Thymus (tissue), 11 donors: ENCODE results near the gene SDSL. TPM values are rescaled to one million over a fixed set of nuclear protein-coding genes. Genes with fewer than 3 reads are reported as not detected.

Source experiments
- DNase-seq, 9 donors: peaks; one replicate each; pipeline ENCODE4 v3.0.0-alpha.2; 2013; ENCODE audit warnings: low spot score in 9 of 9, low read depth in 6 of 9, missing footprints in 1 of 9
- H3K27ac ChIP-seq, 2 donors: one replicate each; pipeline ENCODE4 v1.5.1; 2013; ENCODE audit warnings: control low read depth in 1 of 2, low read depth in 1 of 2, low read length in 1 of 2, mild to moderate bottlenecking in 1 of 2, moderate library complexity in 1 of 2
- H3K27me3 ChIP-seq, 2 donors: one replicate each; pipeline ENCODE4 v1.5.1; 2013; ENCODE audit warnings: low read length in 1 of 2; ENCODE audit not compliant: control insufficient read depth in 2 of 2, insufficient read depth in 1 of 2
- H3K36me3 ChIP-seq, 2 donors: one replicate each; pipeline ENCODE4 v1.5.1; 2013; ENCODE audit warnings: low read length in 1 of 2, mild to moderate bottlenecking in 1 of 2, moderate library complexity in 1 of 2; ENCODE audit not compliant: control insufficient read depth in 2 of 2, insufficient read depth in 2 of 2
- H3K4me1 ChIP-seq, 2 donors: one replicate each; pipeline ENCODE4 v1.5.1; 2013; ENCODE audit warnings: low read length in 2 of 2; ENCODE audit not compliant: control insufficient read depth in 2 of 2, insufficient read depth in 2 of 2
- H3K4me3 ChIP-seq, 2 donors: one replicate each; pipeline ENCODE4 v1.5.1; 2013; ENCODE audit warnings: low read length in 2 of 2, control low read depth in 1 of 2, mild to moderate bottlenecking in 1 of 2
- H3K9me3 ChIP-seq, 2 donors: one replicate each; pipeline ENCODE4 v1.5.1; 2013; ENCODE audit warnings: low read length in 1 of 2, mild to moderate bottlenecking in 1 of 2; ENCODE audit not compliant: control insufficient read depth in 2 of 2, insufficient read depth in 1 of 2
- WGBS: extraction: QIAGEN DNeasy Blood & Tissue Kit; methylation state at CpG from one replicate; pipeline ENCODE4 v1.1.7; 2013; 5-methylcytosine and 5-hydroxymethylcytosine counted together
- polyA plus RNA-seq: library from polyadenylated mRNA; stranded (reverse); fragments of 200-250 nt; gene quantifications from one replicate; pipeline ENCODE4 v1.2.3, GENCODE V29; 2013
- total RNA-seq: library from RNA; stranded (reverse); fragments of 120-200 nt; gene quantifications from one replicate; pipeline ENCODE4 v1.2.4, GENCODE V29; 2013
- donor health status: healthy.

The SDSL gene
- total and polyA plus RNA-seq, 2 donors: 2.1 to 13.1 TPM

DNA sequence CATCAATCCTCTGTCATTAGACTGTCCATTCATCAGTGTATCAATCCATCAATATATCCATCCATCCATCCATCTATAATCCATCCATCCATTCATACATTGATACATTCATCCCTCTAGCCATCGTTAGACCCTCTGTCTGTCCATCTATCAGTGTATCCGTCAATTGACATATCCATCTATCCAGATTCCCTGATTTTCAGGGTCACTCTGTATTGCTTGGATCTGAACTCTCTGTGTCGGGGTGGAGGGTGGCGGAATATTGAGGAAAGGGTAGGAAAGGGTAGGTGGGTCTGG, 17.1 kb downstream of the SDSL start:
- peaks cover 0 to 11% of the 10 kb centered on the region in 2 donors for H3K27me3 ChIP-seq
- 70% methylated on average over 4 of the region's 4 CpGs for WGBS
- no peaks in the 10 kb centered on the region for H3K36me3 ChIP-seq
- DNase-seq: no peak
- no peak overlapping the region for H3K27ac ChIP-seq
- no peak overlapping the region for H3K4me3 ChIP-seq
- no peaks in the 10 kb centered on the region for H3K9me3 ChIP-seq
- no peaks in the 10 kb centered on the region for H3K4me1 ChIP-seq

DNA sequence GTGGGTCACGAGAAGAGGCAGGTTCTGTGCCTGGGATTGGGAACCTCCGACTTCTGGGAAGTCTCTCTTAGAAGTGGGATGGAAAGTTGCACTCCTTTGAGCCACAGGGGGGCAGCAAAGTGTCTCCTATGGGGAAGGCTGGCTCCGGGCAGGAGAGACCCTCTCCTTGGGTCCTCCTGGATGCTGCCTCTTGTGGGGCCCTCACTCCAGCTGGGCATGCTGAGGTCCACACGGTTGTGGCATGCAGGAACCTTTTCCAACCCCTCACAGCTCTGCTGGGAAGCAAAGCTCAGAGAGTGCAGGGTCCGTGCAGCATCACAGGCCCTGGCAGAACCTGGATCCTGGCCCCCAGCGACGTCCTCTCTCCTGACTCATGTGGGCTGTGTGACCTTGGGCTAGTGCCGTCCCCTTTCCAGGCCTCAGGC, 17.4 kb downstream of the SDSL start:
- DNase-seq: peak in 1 of 9 donors; percentile 10
- no peaks in the 10 kb centered on the region for H3K9me3 ChIP-seq
- no peak overlapping the region for H3K27ac ChIP-seq
- H3K27me3 ChIP-seq: peaks cover 0 to 11% of the 10 kb centered on the region in 2 donors
- 46% methylated on average over 8 of the region's 8 CpGs for WGBS
- H3K4me3 ChIP-seq: no peak overlapping the region
- H3K36me3 ChIP-seq: no peaks in the 10 kb centered on the region
- no peaks in the 10 kb centered on the region for H3K4me1 ChIP-seq

DNA sequence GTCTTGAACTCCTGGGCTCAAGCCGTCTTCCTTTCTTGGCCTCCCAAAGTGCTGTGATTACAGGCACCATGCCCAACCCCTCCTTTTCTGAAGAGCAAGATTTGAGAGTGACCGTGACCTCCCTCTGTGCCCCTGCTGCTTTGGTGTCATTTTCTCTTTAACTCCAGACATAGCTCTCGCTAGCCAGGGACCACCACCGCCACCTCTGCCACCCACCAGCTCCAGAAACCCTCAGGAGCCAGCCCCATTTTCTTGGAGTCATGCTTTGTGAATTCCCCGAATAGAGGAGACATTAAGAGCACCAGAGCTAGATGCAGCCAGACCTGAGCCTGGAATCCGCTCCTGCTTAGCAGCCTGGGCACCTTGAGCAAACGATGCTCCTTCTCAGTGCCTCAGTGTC, 18.2 kb downstream of the SDSL start:
- H3K4me3 ChIP-seq: no peak overlapping the region
- no peaks in the 10 kb centered on the region for H3K4me1 ChIP-seq
- H3K27me3 ChIP-seq: peaks cover 0 to 11% of the 10 kb centered on the region in 2 donors
- H3K36me3 ChIP-seq: no peaks in the 10 kb centered on the region
- no peak for DNase-seq
- no peaks in the 10 kb centered on the region for H3K9me3 ChIP-seq
- 89% methylated on average over 7 of the region's 7 CpGs for whole genome bisulfite sequencing
- no peak overlapping the region for H3K27ac ChIP-seq

DNA sequence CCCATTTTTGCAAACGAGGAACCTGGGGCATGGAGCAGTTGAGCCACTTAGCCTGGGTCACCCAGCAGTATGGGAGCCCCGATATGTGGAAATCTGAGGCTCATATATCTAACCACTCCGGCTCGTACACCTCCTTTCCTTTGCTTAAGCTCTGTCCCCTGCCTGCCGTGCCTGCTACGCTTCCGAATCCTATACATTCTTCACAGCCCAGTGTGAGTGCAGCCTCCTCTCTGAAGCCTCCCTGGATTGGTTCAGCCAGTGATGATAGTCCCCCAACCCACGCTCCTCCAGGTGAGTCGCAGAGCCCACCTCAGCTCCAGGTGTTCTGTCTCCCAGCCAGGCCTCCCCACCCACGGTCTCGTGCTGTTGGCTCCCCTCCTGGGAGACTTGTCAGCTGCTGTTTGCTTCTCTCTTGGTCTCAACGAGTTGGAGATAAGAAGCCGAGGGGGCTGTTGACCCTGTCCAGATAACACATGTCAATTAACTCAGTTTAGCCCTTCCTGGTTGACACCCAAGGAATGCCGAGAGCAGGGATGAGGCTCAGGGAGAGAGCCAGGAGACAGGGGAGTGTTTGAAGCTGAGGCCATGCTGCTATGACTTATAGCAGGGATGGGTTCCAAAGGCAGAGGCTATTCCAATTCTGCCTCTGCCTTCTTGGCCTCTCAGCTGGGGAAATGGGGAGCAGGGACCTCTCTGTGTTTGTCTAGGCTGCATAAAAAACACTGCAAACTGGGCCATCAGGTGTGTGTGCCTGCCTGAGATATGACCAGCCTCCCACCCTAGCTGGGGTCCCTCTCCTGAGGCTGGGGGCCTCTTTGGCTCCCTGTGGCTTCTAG, 19.0 kb downstream of the SDSL start:
- H3K27ac ChIP-seq: no peak overlapping the region
- 84% methylated on average over 14 of the region's 14 CpGs for WGBS
- H3K4me3 ChIP-seq: no peak overlapping the region
- H3K4me1 ChIP-seq: no peaks in the 10 kb centered on the region
- H3K36me3 ChIP-seq: no peaks in the 10 kb centered on the region
- no peaks in the 10 kb centered on the region for H3K9me3 ChIP-seq
- DNase-seq: no peak
- H3K27me3 ChIP-seq: peaks cover 0 to 12% of the 10 kb centered on the region in 2 donors

DNA sequence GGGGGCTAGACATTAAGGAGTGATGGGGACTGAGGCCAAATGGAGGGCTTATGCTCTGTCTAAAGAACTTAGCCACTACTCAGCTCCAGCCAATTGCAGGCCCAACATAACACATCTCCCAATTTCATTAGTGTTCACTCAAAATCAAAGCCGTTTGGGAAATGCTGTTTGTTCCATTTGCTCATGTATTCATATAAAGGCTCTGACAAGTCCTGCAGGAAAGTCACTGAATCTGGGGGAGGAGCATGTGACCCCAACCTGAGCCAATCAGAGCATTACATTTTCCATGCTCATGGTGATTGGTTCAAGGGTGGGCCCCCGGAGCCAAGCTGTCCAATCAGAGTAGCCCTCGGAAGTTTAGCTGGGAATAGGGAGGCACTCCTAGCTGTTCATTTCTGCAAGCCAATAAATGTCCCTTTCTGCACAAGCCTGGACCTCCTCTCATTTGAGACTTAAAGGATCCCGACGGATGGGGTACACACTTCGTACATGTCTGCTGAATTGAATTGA, 20.9 kb downstream of the SDSL start:
- no peak for DNase-seq

DNA sequence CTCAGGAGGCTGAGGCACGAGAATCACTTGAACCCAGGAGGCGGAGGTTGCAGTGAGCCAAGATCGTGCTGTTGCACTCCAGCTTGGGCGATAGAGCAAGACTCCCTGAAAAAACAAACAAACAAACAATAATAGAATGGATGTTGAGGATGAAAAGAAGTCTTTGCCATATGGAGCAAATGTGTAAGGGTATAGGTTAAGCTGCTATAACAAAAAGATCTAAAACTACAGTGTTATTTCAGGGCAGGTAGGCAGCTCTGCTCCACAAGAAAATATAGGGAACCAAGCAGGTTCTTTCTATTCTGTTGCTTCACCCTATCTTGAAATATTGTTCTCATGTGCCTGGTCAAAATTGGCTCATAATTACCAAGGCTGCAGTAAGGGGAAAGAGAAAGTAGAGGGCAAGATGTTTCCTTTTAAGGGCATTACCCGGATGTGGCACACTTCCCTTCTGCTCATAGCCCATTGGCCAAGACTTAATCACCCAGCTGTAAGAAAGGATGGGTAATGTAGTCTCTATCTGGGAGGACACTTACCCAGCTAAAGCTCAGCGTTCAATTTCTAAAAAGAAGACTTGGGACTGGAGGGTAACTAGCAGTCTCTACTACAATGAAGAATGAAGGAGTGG, 23.5 kb downstream of the SDSL start:
- Histone ChIP-seq H3K36me3 (no peaks in the 10 kb centered on the region), H3K4me1 (no peaks in the 10 kb centered on the region), H3K9me3 (peaks cover 0 to 4% of the 10 kb centered on the region in 2 donors), H3K27ac (no peak overlapping the region), H3K4me3 (no peak overlapping the region), H3K27me3 (peaks cover 0 to 8% of the 10 kb centered on the region in 2 donors)
- 87% methylated on average over 6 of the region's 6 CpGs for WGBS
- no peak for DNase-seq

More for the DNA sequence above, 20.9 kb downstream of the SDSL start:
- H3K36me3 ChIP-seq: no peaks in the 10 kb centered on the region
- H3K4me1 ChIP-seq: no peaks in the 10 kb centered on the region
- no peak overlapping the region for H3K4me3 ChIP-seq
- H3K9me3 ChIP-seq: no peaks in the 10 kb centered on the region
- no peak overlapping the region for H3K27ac ChIP-seq
- H3K27me3 ChIP-seq: peaks cover 0 to 12% of the 10 kb centered on the region in 2 donors
- 95% methylated on average over 6 of the region's 6 CpGs for WGBS

DNA sequence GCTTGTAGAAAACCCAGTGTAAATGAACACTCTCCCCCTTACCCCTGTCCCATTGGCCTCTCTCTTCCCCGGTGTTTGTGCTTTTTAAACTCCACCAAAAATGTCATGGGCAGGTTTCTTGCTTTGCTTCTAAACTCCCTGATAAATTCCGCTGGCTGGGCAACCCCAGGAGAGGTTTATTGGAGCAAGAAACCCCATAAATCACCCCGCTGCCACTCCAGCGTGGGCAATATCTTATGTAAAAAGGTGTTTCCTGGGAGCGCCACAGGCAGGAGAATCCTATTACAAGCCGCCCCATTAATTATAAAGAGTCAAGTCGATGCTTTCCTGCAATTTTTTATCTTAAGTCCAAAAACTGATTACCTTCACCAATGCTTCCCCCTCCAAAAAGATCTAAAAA, 26.7 kb downstream of the SDSL start:
- no peaks in the 10 kb centered on the region for H3K36me3 ChIP-seq
- no peaks in the 10 kb centered on the region for H3K4me1 ChIP-seq
- H3K27ac ChIP-seq: no peak overlapping the region
- H3K27me3 ChIP-seq: peaks cover 0 to 2% of the 10 kb centered on the region in 2 donors
- peaks cover 0 to 4% of the 10 kb centered on the region in 2 donors for H3K9me3 ChIP-seq
- no peak overlapping the region for H3K4me3 ChIP-seq
- DNase-seq: no peak
- WGBS: 34% methylated on average over 7 of the region's 7 CpGs

DNA sequence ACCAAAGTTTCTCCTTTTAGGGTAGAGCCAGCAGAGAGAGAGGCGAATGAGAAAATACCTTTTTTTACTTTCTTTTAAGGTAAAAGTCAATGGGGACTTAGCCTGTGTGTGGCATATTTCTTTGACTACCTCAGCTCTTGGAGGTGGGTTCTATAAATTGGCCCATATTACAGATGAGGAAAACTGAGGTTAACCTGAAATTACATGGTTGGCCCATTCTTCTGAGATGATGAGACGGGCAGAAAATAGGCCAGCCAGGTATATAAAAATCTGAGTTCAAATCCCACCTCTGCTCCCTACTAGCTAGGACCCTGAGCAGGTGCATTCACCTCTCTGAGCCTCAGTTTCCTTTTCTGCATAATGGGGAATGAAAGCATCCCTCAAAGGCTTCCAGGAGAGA, 27.1 kb downstream of the SDSL start:
- Histone ChIP-seq H3K4me3 (no peak overlapping the region), H3K36me3 (no peaks in the 10 kb centered on the region), H3K9me3 (peaks cover 0 to 4% of the 10 kb centered on the region in 2 donors), H3K4me1 (no peaks in the 10 kb centered on the region), H3K27me3 (peaks cover 0 to 4% of the 10 kb centered on the region in 2 donors), H3K27ac (no peak overlapping the region)
- WGBS: 97% methylated on average over 2 of the region's 2 CpGs
- no peak for DNase-seq

DNA sequence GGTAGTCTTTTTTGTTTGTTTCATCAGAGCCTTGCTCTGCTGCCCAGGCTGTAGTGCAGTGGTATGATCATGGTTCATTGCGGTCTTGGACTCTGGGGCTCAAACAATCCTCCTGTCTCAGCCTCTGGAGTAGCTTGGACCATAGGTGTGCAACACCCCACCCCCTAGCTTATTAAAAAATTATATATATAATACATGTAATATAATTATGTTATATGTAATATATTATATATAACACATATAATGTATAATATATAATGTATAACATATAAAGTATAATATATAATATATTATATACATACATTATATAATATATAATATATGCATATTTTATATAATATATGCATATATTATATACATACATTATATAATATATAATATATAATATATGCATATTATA, 27.7 kb downstream of the SDSL start:
- Histone ChIP-seq H3K4me1 (no peaks in the 10 kb centered on the region), H3K4me3 (no peak overlapping the region), H3K9me3 (peaks cover 0 to 4% of the 10 kb centered on the region in 2 donors), H3K36me3 (no peaks in the 10 kb centered on the region), H3K27me3 (peaks cover 0 to 4% of the 10 kb centered on the region in 2 donors), H3K27ac (no peak overlapping the region)
- WGBS: 94% methylated on average over 1 of the region's 1 CpG
- no peak for DNase-seq
